Epidermal melanocyte (primary cell): ENCODE results near the gene MYEF2.

ENCODE experiments used
- DNase-seq: peaks from one replicate; pipeline ENCODE4 v3.0.0; 2011; ENCODE audit warnings: low spot score; ENCODE audit not compliant: insufficient read length

The MYEF2 gene

GRCh38 chr15:48147358-48147757, 30.7 kb downstream of the MYEF2 start:
- DNase-seq, result no peak

- DNase-seq, result no peak
Measured at GRCh38 chr15:48145923-48146322, 32.2 kb downstream of the MYEF2 start.

GRCh38 chr15:48144889-48145288, 33.2 kb downstream of the MYEF2 start:
- no peak for DNase-seq

GRCh38 chr15:48143856-48144255, 34.2 kb downstream of the MYEF2 start:
- no peak for DNase-seq

GRCh38 chr15:48132874-48133273, 45.2 kb downstream of the MYEF2 start:
- DNase-seq, result no peak

GRCh38 chr15:48131324-48131723, 46.8 kb downstream of the MYEF2 start:
- DNase-seq, result no peak

GRCh38 chr15:48126667-48127355, 51.3 kb downstream of the MYEF2 start:
- DNase-seq, result no peak

- no peak for DNase-seq
Measured at GRCh38 chr15:48121849-48122248, 56.2 kb downstream of the MYEF2 start.

GRCh38 chr15:48120745-48121144, 57.4 kb downstream of the MYEF2 start, which contains the start of gene SLC24A5:
Gene SLC24A5 (plus strand): TSS chr15:48120990. CDS start chr15:48121045, 55 bp downstream.
- peak; percentile 24 for DNase-seq

GRCh38 chr15:48119277-48119676, 58.8 kb downstream of the MYEF2 start:
- DNase-seq, result no peak

GRCh38 chr15:48112242-48112641, 65.9 kb downstream of the MYEF2 start:
- DNase-seq, result no peak

- DNase-seq, result no peak
Measured at GRCh38 chr15:48109856-48110531, 68.1 kb downstream of the MYEF2 start.

GRCh38 chr15:48109212-48109611, 68.9 kb downstream of the MYEF2 start:
- peak; percentile 33 for DNase-seq

- no peak for DNase-seq
Measured at GRCh38 chr15:48105936-48106335, 72.2 kb downstream of the MYEF2 start.

- DNase-seq, result peak; percentile 40
Measured at GRCh38 chr15:48103647-48104046, 74.4 kb downstream of the MYEF2 start.

GRCh38 chr15:48102167-48102566, 75.9 kb downstream of the MYEF2 start:
- no peak for DNase-seq

- DNase-seq, result no peak
Measured at GRCh38 chr15:48101376-48101961, 76.6 kb downstream of the MYEF2 start.

- DNase-seq, result no peak
Measured at GRCh38 chr15:48097264-48097663, 80.8 kb downstream of the MYEF2 start.

- DNase-seq, result peak; percentile 74
Measured at GRCh38 chr15:48096813-48097212, 81.3 kb downstream of the MYEF2 start.

- no peak for DNase-seq
Measured at GRCh38 chr15:48096355-48096786, 81.7 kb downstream of the MYEF2 start.

GRCh38 chr15:48091522-48091921, 86.6 kb downstream of the MYEF2 start:
- no peak for DNase-seq

GRCh38 chr15:48090666-48091065, 87.4 kb downstream of the MYEF2 start:
- DNase-seq, result no peak

- no peak for DNase-seq
Measured at GRCh38 chr15:48090115-48090514, 88.0 kb downstream of the MYEF2 start.
